Measurements from ENCODE around the gene GALNT6. TPM values are rescaled to one million over a fixed set of nuclear protein-coding genes. Genes with fewer than 3 reads are reported as not detected.

GALNT6 gene
- total and polyA plus RNA-seq, 7 donors: 0.10 to 2.1 (median 0.40) TPM

DNA sequence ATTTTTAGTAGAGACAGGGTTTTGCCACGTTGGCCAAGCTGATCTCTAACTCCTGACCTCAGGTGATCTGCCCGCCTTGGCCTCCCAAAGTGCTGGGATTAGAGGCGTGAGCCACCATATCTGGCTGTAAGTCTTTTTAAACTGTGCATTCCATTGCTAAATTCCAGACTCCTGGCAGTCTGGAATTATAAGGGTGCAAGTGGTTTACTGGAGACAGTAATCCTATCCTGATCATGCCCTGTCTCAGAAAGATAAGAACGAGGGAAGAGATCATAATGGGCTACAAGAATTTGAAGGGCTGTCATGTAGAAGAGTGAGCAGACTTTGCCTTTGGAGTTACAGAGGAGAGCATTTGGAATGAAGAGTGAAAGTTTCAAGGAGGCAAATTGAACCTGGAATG is 26.6 kb upstream of the GALNT6 start:
- Histone ChIP-seq H3K27ac (no peak overlapping the region), H3K27me3 (ENCODE audit: insufficient read depth in 3 of 3, low read length in 2 of 3) (peaks cover 0 to 2% (median 2%) of the 10 kb centered on the region in 3 donors), H3K4me3 (no peak overlapping the region), H3K36me3 (ENCODE audit: insufficient read depth in 1 of 2, low read depth in 1 of 2) (no peaks in the 10 kb centered on the region), H3K9me3 (no peaks in the 10 kb centered on the region), H3K4me1 (no peaks in the 10 kb centered on the region)
- ATAC-seq (no peak), DNase-seq (no peak)
- intact Hi-C loops (cut with DNase I): no loop called here
- 66 to 73% (median 68%) methylated on average over 4 of the region's 4 CpGs for WGBS, 3 donors
- TF ChIP-seq, protein P1, sequence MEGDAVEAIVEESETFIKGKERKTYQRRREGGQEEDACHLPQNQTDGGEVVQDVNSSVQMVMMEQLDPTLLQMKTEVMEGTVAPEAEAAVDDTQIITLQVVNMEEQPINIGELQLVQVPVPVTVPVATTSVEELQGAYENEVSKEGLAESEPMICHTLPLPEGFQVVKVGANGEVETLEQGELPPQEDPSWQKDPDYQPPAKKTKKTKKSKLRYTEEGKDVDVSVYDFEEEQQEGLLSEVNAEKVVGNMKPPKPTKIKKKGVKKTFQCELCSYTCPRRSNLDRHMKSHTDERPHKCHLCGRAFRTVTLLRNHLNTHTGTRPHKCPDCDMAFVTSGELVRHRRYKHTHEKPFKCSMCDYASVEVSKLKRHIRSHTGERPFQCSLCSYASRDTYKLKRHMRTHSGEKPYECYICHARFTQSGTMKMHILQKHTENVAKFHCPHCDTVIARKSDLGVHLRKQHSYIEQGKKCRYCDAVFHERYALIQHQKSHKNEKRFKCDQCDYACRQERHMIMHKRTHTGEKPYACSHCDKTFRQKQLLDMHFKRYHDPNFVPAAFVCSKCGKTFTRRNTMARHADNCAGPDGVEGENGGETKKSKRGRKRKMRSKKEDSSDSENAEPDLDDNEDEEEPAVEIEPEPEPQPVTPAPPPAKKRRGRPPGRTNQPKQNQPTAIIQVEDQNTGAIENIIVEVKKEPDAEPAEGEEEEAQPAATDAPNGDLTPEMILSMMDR (IDR thresholded peaks at IDR 0.05): no peak

GRCh38 chr12:51415931-51416330 is 24.7 kb upstream of the GALNT6 start:
- Histone ChIP-seq H3K27me3 (ENCODE audit: insufficient read depth in 3 of 3, low read length in 2 of 3) (peaks cover 0 to 2% (median 0%) of the 10 kb centered on the region in 3 donors), H3K36me3 (ENCODE audit: insufficient read depth in 1 of 2, low read depth in 1 of 2) (no peaks in the 10 kb centered on the region), H3K9me3 (no peaks in the 10 kb centered on the region), H3K4me1 (no peaks in the 10 kb centered on the region), H3K4me3 (no peak overlapping the region), H3K27ac (no peak overlapping the region)
- intact Hi-C loops (cut with DNase I): no loop called here
- TF ChIP-seq, protein P1 (IDR thresholded peaks at IDR 0.05): no peak
- 97 to 98% (median 97%) methylated on average over 1 of the region's 1 CpG for WGBS, 3 donors
- no peak for ATAC-seq
- no peak for DNase-seq

- Histone ChIP-seq H3K27me3 (ENCODE audit: insufficient read depth in 3 of 3, low read length in 2 of 3) (peaks cover 0 to 2% (median 0%) of the 10 kb centered on the region in 3 donors), H3K36me3 (ENCODE audit: insufficient read depth in 1 of 2, low read depth in 1 of 2) (no peaks in the 10 kb centered on the region), H3K4me3 (no peak overlapping the region), H3K27ac (no peak overlapping the region), H3K4me1 (no peaks in the 10 kb centered on the region), H3K9me3 (no peaks in the 10 kb centered on the region)
- TF ChIP-seq, protein P1 (IDR thresholded peaks at IDR 0.05): no peak
- 87 to 93% (median 88%) methylated on average over 3 of the region's 3 CpGs for WGBS, 3 donors
- ATAC-seq (no peak), DNase-seq (no peak)
- intact Hi-C loops (cut with DNase I): no loop called here
Observed at GRCh38 chr12:51413791-51414190, 22.6 kb upstream of the GALNT6 start.

DNA sequence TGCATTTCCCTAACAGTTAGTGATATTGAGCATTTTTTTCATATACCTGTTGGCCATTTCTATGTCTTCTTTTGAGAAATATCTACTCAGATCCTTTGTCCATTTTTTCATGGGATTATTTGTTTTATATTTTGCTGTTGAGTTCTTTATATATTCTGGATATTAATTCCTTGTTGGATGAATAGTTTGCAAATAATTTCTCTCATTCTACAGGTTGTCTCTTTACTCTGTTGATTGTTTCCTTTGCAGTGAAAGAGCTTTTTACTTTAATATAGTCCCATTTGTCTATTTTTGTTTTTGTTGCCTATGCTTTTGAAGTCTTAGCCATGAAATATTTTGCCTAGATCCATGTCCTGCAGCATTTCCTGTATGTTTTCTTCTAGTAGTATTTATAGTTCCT is 21.9 kb upstream of the GALNT6 start:
- intact Hi-C loops (cut with DNase I): no loop called here
- DNase-seq: no peak
- TF ChIP-seq, protein P1 (IDR thresholded peaks at IDR 0.05): no peak
- Histone ChIP-seq H3K27ac (no peak overlapping the region), H3K9me3 (no peaks in the 10 kb centered on the region), H3K4me3 (no peak overlapping the region), H3K36me3 (ENCODE audit: insufficient read depth in 1 of 2, low read depth in 1 of 2) (no peaks in the 10 kb centered on the region), H3K4me1 (no peaks in the 10 kb centered on the region), H3K27me3 (ENCODE audit: insufficient read depth in 3 of 3, low read length in 2 of 3) (peaks cover 0 to 2% (median 0%) of the 10 kb centered on the region in 3 donors)
- ATAC-seq: no peak

GRCh38 chr12:51409846-51410245 is 18.6 kb upstream of the GALNT6 start:
- Histone ChIP-seq H3K27ac (no peak overlapping the region), H3K27me3 (ENCODE audit: insufficient read depth in 3 of 3, low read length in 2 of 3) (no peaks in the 10 kb centered on the region), H3K9me3 (no peaks in the 10 kb centered on the region), H3K4me3 (no peak overlapping the region), H3K36me3 (ENCODE audit: insufficient read depth in 1 of 2, low read depth in 1 of 2) (no peaks in the 10 kb centered on the region), H3K4me1 (no peaks in the 10 kb centered on the region)
- TF ChIP-seq, protein P1 (IDR thresholded peaks at IDR 0.05): no peak
- no peak for ATAC-seq
- DNase-seq: no peak
- intact Hi-C loops (cut with DNase I): no loop called here
- 86 to 92% (median 87%) methylated on average over 8 of the region's 8 CpGs for WGBS, 3 donors
